ENCODE results near the gene SYT17. TPM values are rescaled to one million over a fixed set of nuclear protein-coding genes. Genes with fewer than 3 reads are reported as not detected.

Gene SYT17
- polyA plus RNA-seq, 3 donors = 9.3 to 10.5 (median 9.4) TPM

- no peak for DNase-seq (ENCODE audit: extremely low read depth in 1 of 11, low read depth in 9 of 11, low spot score in 4 of 11)
Measured at GRCh38 chr16:19314718-19315425, 146.8 kb downstream of the SYT17 start.

GRCh38 chr16:19315889-19316433 is 147.9 kb downstream of the SYT17 start:
- DNase-seq (ENCODE audit: extremely low read depth in 1 of 11, low read depth in 9 of 11, low spot score in 4 of 11) = no peak

- DNase-seq (ENCODE audit: extremely low read depth in 1 of 11, low read depth in 9 of 11, low spot score in 4 of 11) = no peak
Measured at GRCh38 chr16:19316846-19317245, 148.8 kb downstream of the SYT17 start.

Other genes with a start within 250 kb of the SYT17 start
- gene SMG1, start 241.8 kb upstream of the SYT17 start, polyA plus RNA-seq (ENCODE audit: insufficient read length in 3 of 3) = 10 to 100 TPM; 56.8 to 71.6 (median 60.6) TPM
- gene TMC7, start 184.3 kb upstream of the SYT17 start, polyA plus RNA-seq (ENCODE audit: insufficient read length in 3 of 3) = 1 to 10 TPM; 1.5 to 2.5 (median 2.2) TPM
- 10 to 100 TPM; 34.4 to 38.1 (median 35.2) TPM for gene COQ7, start 100.6 kb upstream of the SYT17 start, polyA plus RNA-seq (ENCODE audit: insufficient read length in 3 of 3)
- 10 to 100 TPM; 13.9 to 17.4 (median 14.8) TPM for gene ITPRIPL2, start 54.3 kb upstream of the SYT17 start, polyA plus RNA-seq (ENCODE audit: insufficient read length in 3 of 3)
- under 1 TPM; 0.08 to 0.27 (median 0.17) TPM for gene CLEC19A, start 117.5 kb downstream of the SYT17 start, polyA plus RNA-seq (ENCODE audit: insufficient read length in 3 of 3)
- gene TMC5, start 249.6 kb downstream of the SYT17 start, polyA plus RNA-seq (ENCODE audit: insufficient read length in 3 of 3) = under 1 TPM; 0.23 to 0.70 (median 0.62) TPM

All from renal cortex interstitium (tissue), 11 donors.